Immature natural killer cell (primary cell): ENCODE data around the gene PHOSPHO2. TPM values are rescaled to one million over a fixed set of nuclear protein-coding genes. Genes with fewer than 3 reads are reported as not detected.

Experiments
- DNase-seq, 3 donors: peaks; one replicate each; pipeline ENCODE4 v3.0.0; 2022; ENCODE audit warnings: mixed read lengths in 1 of 3
- H3K27ac Mint-ChIP-seq, 6 donors: one replicate each; pipeline ENCODE4 v1.8.0; 2020; ENCODE audit warnings: mixed read lengths in 6 of 6, mild to moderate bottlenecking in 5 of 6, inconsistent platforms in 4 of 6, moderate library complexity in 3 of 6
- H3K27me3 Mint-ChIP-seq, 3 donors: one replicate each; pipeline ENCODE4 v1.8.0; 2020 to 2021; ENCODE audit warnings: low read depth in 3 of 3, mild to moderate bottlenecking in 3 of 3, mixed read lengths in 3 of 3, moderate library complexity in 3 of 3, inconsistent platforms in 1 of 3
- H3K36me3 Mint-ChIP-seq, 3 donors: one replicate each; pipeline ENCODE4 v1.8.0; 2020; ENCODE audit warnings: mixed read lengths in 3 of 3, inconsistent platforms in 2 of 3, mild to moderate bottlenecking in 2 of 3
- H3K4me1 Mint-ChIP-seq, 2 donors: one replicate each; pipeline ENCODE4 v1.8.0; 2020; ENCODE audit warnings: inconsistent platforms in 2 of 2, mild to moderate bottlenecking in 2 of 2, mixed read lengths in 2 of 2, moderate library complexity in 1 of 2
- H3K4me3 Mint-ChIP-seq, 5 donors: one replicate each; pipeline ENCODE4 v1.8.0; 2020; ENCODE audit warnings: mild to moderate bottlenecking in 5 of 5, mixed read lengths in 5 of 5, inconsistent platforms in 3 of 5, moderate library complexity in 3 of 5
- H3K9me3 Mint-ChIP-seq, 6 donors: one replicate each; pipeline ENCODE4 v1.8.0; 2020; ENCODE audit warnings: mild to moderate bottlenecking in 6 of 6, mixed read lengths in 6 of 6, inconsistent platforms in 4 of 6, moderate library complexity in 3 of 6
- polyA plus RNA-seq, 3 donors: library from polyadenylated mRNA; unstranded; fragments of 300-500 nt; fragmentation: Illumina TruSeq; gene quantifications; one replicate each; pipeline ENCODE4 v1.2.3, GENCODE V29; 2021

PHOSPHO2 gene, protein sequence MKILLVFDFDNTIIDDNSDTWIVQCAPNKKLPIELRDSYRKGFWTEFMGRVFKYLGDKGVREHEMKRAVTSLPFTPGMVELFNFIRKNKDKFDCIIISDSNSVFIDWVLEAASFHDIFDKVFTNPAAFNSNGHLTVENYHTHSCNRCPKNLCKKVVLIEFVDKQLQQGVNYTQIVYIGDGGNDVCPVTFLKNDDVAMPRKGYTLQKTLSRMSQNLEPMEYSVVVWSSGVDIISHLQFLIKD
- polyA plus RNA-seq: 1 to 10 TPM; 2.5 to 4.5 (median 2.7) TPM

GRCh38 chr2:169694113-169694893 lies at the start of gene PHOSPHO2, which contains the start of gene CFAP210:
Gene PHOSPHO2 (plus strand): TSS chr2:169694469. CDS start chr2:169700972, 6,503 bp downstream.
Gene CFAP210 (minus strand): TSS chr2:169694405. CDS start chr2:169694327, 78 bp downstream.
- H3K4me3 Mint-ChIP-seq: peak within 1 kb of the TSS; percentile 87 to 95 (median 91)
- H3K27me3 Mint-ChIP-seq: peaks cover 18 to 31% (median 21%) of the 10 kb centered on the region in 3 donors
- peaks cover 2 to 13% (median 11%) of the 10 kb centered on the region in 6 donors for H3K9me3 Mint-ChIP-seq
- peaks cover 3 to 7% (median 5%) of the 10 kb centered on the region in 3 donors for H3K36me3 Mint-ChIP-seq
- peak; percentile 99 for DNase-seq
- H3K4me1 Mint-ChIP-seq: peaks cover 17 to 18% of the 10 kb centered on the region in 2 donors
- peak within 1 kb of the TSS; percentile 96 to 99 (median 98) for H3K27ac Mint-ChIP-seq

GRCh38 chr2:169647496-169647895 lies 46.8 kb upstream of the PHOSPHO2 start:
- no peak overlapping the region for H3K4me3 Mint-ChIP-seq
- no peaks in the 10 kb centered on the region for H3K4me1 Mint-ChIP-seq
- no peak for DNase-seq
- H3K9me3 Mint-ChIP-seq: no peaks in the 10 kb centered on the region
- no peak overlapping the region for H3K27ac Mint-ChIP-seq
- H3K36me3 Mint-ChIP-seq: no peaks in the 10 kb centered on the region
- peaks cover 0 to 12% (median 2%) of the 10 kb centered on the region in 3 donors for H3K27me3 Mint-ChIP-seq

DNA sequence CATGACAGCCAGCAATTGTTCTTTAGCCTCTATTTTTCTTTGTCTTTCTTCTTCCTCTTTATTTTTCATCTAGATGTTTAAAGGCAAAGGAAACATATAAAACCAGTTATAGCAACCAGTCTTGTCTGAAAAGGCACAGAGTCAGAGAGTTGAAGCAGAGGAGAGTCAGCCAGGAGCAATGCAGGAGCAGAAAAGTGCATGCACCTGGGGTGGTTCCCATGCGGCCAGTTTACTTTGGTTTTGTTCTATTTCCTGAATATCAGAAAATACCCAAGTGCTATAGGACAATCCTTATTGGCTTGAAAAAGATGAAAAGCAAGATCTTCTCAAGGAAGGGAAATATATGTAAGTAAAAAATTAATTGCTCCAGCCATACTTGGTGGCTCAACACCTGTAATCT lies 45.0 kb upstream of the PHOSPHO2 start:
- peaks cover 2 to 12% (median 6%) of the 10 kb centered on the region in 3 donors for H3K27me3 Mint-ChIP-seq
- no peaks in the 10 kb centered on the region for H3K4me1 Mint-ChIP-seq
- no peaks in the 10 kb centered on the region for H3K9me3 Mint-ChIP-seq
- no peaks in the 10 kb centered on the region for H3K36me3 Mint-ChIP-seq
- DNase-seq: no peak
- no peak overlapping the region for H3K4me3 Mint-ChIP-seq
- H3K27ac Mint-ChIP-seq: no peak overlapping the region

- Mint-ChIP-seq H3K36me3 (no peaks in the 10 kb centered on the region), H3K27me3 (peaks cover 0 to 15% (median 8%) of the 10 kb centered on the region in 3 donors), H3K4me3 (no peak overlapping the region), H3K27ac (no peak overlapping the region), H3K9me3 (no peaks in the 10 kb centered on the region), H3K4me1 (no peaks in the 10 kb centered on the region)
- DNase-seq: no peak
Observed at GRCh38 chr2:169653636-169654035, 40.6 kb upstream of the PHOSPHO2 start.

GRCh38 chr2:169656164-169656563 lies 38.1 kb upstream of the PHOSPHO2 start:
- H3K9me3 Mint-ChIP-seq: no peaks in the 10 kb centered on the region
- no peak overlapping the region for H3K4me3 Mint-ChIP-seq

DNA sequence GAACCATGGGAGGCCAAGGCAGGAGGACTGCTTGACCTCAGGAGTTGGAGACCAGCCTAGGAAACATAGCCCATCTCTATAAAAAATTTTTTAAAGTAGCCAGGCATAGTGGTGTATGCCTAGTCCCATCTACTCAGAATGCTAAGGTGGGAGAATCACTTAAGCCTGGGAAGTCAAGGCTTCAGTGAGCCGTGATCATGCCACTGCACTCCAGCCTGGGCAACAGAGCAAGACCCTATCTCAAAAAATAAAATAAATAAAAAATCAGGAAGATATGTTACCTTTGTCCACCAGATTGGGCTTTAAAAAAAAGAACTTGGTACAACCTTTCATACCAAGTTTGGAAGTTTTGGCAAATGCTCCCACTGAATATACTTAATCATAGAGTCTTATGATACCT lies 35.4 kb upstream of the PHOSPHO2 start:
- H3K9me3 Mint-ChIP-seq: peaks cover 0 to under 1% (median 0%) of the 10 kb centered on the region in 6 donors
- no peaks in the 10 kb centered on the region for H3K4me1 Mint-ChIP-seq
- DNase-seq: no peak
- no peaks in the 10 kb centered on the region for H3K36me3 Mint-ChIP-seq
- no peak overlapping the region for H3K4me3 Mint-ChIP-seq
- peaks cover 0 to 9% (median 4%) of the 10 kb centered on the region in 3 donors for H3K27me3 Mint-ChIP-seq
- H3K27ac Mint-ChIP-seq: no peak overlapping the region

More at GRCh38 chr2:169656164-169656563, 38.1 kb upstream of the PHOSPHO2 start:
- DNase-seq: no peak
- Mint-ChIP-seq H3K4me1 (no peaks in the 10 kb centered on the region), H3K36me3 (no peaks in the 10 kb centered on the region), H3K27me3 (peaks cover 0 to 18% (median 8%) of the 10 kb centered on the region in 3 donors), H3K27ac (no peak overlapping the region)

DNA sequence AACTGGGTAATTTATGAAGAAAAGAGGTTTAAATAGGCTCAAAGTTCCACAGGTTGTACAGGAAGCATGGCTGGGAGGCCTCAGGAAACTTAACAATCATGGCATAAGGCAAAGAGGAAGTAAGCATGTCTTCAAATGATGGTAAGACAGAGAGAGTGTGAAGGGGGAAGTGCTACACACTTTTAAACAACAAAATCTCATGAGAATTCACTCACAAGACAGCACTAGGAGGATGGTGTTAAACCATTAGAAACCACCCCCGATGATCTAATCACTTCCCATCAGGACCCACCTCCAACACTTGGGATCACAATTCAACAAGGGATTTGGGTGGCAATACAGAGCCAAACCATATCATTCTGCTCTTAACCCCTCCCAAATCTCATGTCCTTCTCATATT lies 34.9 kb upstream of the PHOSPHO2 start:
- Mint-ChIP-seq H3K27ac (peak overlapping the region in 1 of 6 donors; percentile 34), H3K27me3 (peaks cover 0 to 9% (median 4%) of the 10 kb centered on the region in 3 donors), H3K4me3 (no peak overlapping the region), H3K9me3 (peaks cover 0 to 2% (median 0%) of the 10 kb centered on the region in 6 donors), H3K4me1 (no peaks in the 10 kb centered on the region), H3K36me3 (no peaks in the 10 kb centered on the region)
- DNase-seq: no peak

- H3K27ac Mint-ChIP-seq: no peak overlapping the region
- H3K4me1 Mint-ChIP-seq: no peaks in the 10 kb centered on the region
- DNase-seq: no peak
- no peak overlapping the region for H3K4me3 Mint-ChIP-seq
- H3K27me3 Mint-ChIP-seq: peaks cover 0 to 11% (median 3%) of the 10 kb centered on the region in 3 donors
- peaks cover 0 to 2% (median 0%) of the 10 kb centered on the region in 6 donors for H3K9me3 Mint-ChIP-seq
- no peaks in the 10 kb centered on the region for H3K36me3 Mint-ChIP-seq
Observed at GRCh38 chr2:169661265-169661664, 33.0 kb upstream of the PHOSPHO2 start.

- Mint-ChIP-seq H3K4me1 (no peaks in the 10 kb centered on the region), H3K9me3 (peaks cover 0 to 2% (median 0%) of the 10 kb centered on the region in 6 donors), H3K36me3 (no peaks in the 10 kb centered on the region), H3K4me3 (no peak overlapping the region), H3K27me3 (peaks cover 0 to 8% (median 3%) of the 10 kb centered on the region in 3 donors), H3K27ac (no peak overlapping the region)
- DNase-seq: no peak
Observed at GRCh38 chr2:169662744-169663143, 31.5 kb upstream of the PHOSPHO2 start.

DNA sequence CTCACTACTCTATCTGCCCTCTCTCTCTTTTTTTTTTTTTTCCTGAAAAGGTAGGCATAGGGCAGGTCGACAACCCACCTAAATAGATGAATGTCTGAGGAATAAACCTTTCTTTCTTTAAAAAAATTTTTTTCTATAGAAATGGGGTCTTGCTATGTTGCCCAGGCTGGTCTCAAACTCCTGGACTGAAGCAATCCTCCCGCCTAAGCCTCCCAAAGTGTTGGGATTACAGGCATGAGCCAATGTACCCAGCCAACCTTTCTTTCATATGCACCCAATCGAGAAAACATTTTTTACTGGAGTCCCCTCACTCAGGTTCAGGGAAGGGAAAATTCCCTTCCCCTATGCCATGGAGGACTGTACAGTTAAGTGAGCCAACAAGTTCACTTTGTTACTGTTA lies 31.0 kb upstream of the PHOSPHO2 start:
- H3K4me1 Mint-ChIP-seq: no peaks in the 10 kb centered on the region
- H3K4me3 Mint-ChIP-seq: no peak overlapping the region

DNA sequence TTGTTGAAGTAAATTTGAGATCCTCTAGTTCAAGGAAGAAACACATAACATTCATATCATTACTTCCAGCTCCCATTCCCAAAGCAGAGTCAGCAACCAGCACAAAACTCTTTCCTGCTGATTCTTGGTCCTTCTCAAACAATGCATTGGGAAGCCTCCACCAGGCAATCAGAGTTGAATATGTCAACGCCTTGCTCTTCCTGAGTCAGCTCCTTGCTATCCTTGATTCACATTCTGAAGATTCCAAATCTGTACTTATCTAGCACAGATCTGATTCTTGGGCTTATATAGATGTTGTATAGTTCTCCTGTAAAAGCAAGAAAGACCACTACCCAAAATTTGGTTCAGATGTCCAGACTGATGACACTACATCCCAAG lies 29.7 kb upstream of the PHOSPHO2 start:
- Mint-ChIP-seq H3K36me3 (no peaks in the 10 kb centered on the region), H3K27ac (no peak overlapping the region), H3K4me3 (no peak overlapping the region), H3K4me1 (no peaks in the 10 kb centered on the region), H3K27me3 (peaks cover 0 to 7% (median 5%) of the 10 kb centered on the region in 3 donors), H3K9me3 (peaks cover 0 to 4% (median 0%) of the 10 kb centered on the region in 6 donors)
- no peak for DNase-seq

More for the DNA sequence above, 31.0 kb upstream of the PHOSPHO2 start:
- DNase-seq: no peak
- H3K27me3 Mint-ChIP-seq: peaks cover 0 to 8% (median 3%) of the 10 kb centered on the region in 3 donors
- H3K27ac Mint-ChIP-seq: no peak overlapping the region
- H3K36me3 Mint-ChIP-seq: no peaks in the 10 kb centered on the region
- peaks cover 0 to 2% (median 0%) of the 10 kb centered on the region in 6 donors for H3K9me3 Mint-ChIP-seq

GRCh38 chr2:169664978-169665930 lies 29.0 kb upstream of the PHOSPHO2 start:
- H3K4me1 Mint-ChIP-seq: no peaks in the 10 kb centered on the region
- peaks cover 0 to 4% (median 0%) of the 10 kb centered on the region in 6 donors for H3K9me3 Mint-ChIP-seq
- no peak overlapping the region for H3K27ac Mint-ChIP-seq
- no peak overlapping the region for H3K4me3 Mint-ChIP-seq
- peaks cover 0 to 5% (median 2%) of the 10 kb centered on the region in 3 donors for H3K27me3 Mint-ChIP-seq
- no peaks in the 10 kb centered on the region for H3K36me3 Mint-ChIP-seq
- DNase-seq: no peak

DNA sequence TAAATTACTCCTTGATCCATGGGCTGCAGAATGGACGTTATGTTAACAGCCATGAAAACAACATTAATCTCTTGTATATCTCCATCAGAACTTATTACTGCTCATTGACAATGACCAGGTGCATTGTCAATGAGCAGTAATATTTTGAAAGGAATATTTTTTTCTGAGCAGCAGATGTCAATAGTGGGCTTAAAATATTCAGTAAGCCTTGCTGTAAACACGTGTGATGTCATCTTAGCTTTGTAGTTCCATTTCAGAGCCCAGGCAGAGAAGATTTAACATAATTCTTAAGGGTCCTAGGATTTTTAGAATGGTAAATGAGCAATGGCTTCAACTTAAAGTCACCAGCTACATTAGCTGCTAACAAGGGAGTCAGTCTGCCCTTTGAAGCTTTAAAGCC lies 26.7 kb upstream of the PHOSPHO2 start:
- H3K9me3 Mint-ChIP-seq: peaks cover 0 to 4% (median 0%) of the 10 kb centered on the region in 6 donors
- no peak overlapping the region for H3K27ac Mint-ChIP-seq
- no peak overlapping the region for H3K4me3 Mint-ChIP-seq
- DNase-seq: no peak
- H3K27me3 Mint-ChIP-seq: peaks cover under 1 to 9% (median 2%) of the 10 kb centered on the region in 3 donors
- H3K36me3 Mint-ChIP-seq: no peaks in the 10 kb centered on the region
- no peaks in the 10 kb centered on the region for H3K4me1 Mint-ChIP-seq
